Tibial nerve (tissue), 3 donors: Measurements from ENCODE around the gene LLPH.

ENCODE experiments used
- CTCF ChIP-seq, 5 experiments: fragments of 200-600 bp in 3 of 5; fragments of 450-650 bp in 2 of 5; sonication (generic) in 3 of 5; IDR thresholded peaks; one replicate each; pipeline ENCODE4 v1.5.1; 2016 to 2019; ENCODE audit warnings: antibody characterized with exemption in 5 of 5, mild to moderate bottlenecking in 3 of 5, moderate library complexity in 2 of 5
- POLR2A ChIP-seq, 2 donors: fragments of 450-650 bp; IDR thresholded peaks; one replicate each; pipeline ENCODE4 v1.6.1; 2017; ENCODE audit warnings: antibody characterized with exemption in 2 of 2, mild to moderate bottlenecking in 2 of 2, moderate library complexity in 2 of 2

DNA sequence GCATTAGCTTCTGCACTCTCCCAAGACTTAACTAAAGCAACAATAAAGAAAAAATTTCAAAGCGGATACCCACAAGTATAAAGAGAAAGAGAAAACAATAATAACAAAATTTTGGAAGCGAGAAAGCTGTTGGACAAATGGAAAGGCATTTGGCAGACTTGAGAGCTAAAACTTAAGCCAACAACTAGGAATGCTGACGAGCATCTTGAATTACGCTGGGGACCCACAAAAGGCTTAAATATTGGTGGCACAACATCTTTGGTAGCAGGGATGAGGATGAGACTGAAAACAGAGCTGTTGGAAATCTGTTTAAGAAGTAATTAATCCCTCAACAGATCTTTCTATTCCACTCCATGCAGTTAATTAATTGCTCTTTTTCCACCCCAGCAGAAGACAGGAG, 49.8 kb downstream of the LLPH start:
- TF ChIP-seq CTCF (IDR thresholded peaks at IDR 0.05) (no peak), POLR2A (IDR thresholded peaks at IDR 0.05) (no peak)
